K562 (cell line): ENCODE measurements around the gene LAMB4. TPM values are rescaled to one million over a fixed set of nuclear protein-coding genes. Genes with fewer than 3 reads are reported as not detected.
A peak's percentile ranks its signal among the peaks of the same experiment; 100 is the strongest.

Experiments
- ADNP ChIP-seq: fragments of 200-800 bp; sonication (Bioruptor generic); IDR thresholded peaks from 2 replicates; pipeline ENCODE4 v1.6.1; 2016; ENCODE audit warnings: missing genetic modification characterization, missing compliant biosample characterization
- CBX3 ChIP-seq, 2 experiments: IDR thresholded peaks; 1 replicate in 1 of 2; 2 replicates in 1 of 2; pipeline ENCODE4 v1.6.1; 2012; ENCODE audit warnings: inconsistent platforms in 2 of 2, low read length in 2 of 2, borderline replicate concordance in 1 of 2, control low read depth in 1 of 2
- CXXC5 ChIP-seq: fragments of 250-450 bp; sonication (Bioruptor Pico); IDR thresholded peaks from 2 replicates; pipeline ENCODE4 v1.8.0; 2022; ENCODE audit warnings: inconsistent platforms, mild to moderate bottlenecking, moderate library complexity
- ETV5 ChIP-seq: sonication (generic); formaldehyde crosslinking; IDR thresholded peaks from 2 replicates; pipeline ENCODE4 v1.4.0; 2020; ENCODE audit warnings: low read depth, mild to moderate bottlenecking, missing genetic modification reagents
- GABPA ChIP-seq: fragments of 200-800 bp; sonication (Bioruptor generic); conservative IDR thresholded peaks from 2 replicates; pipeline ENCODE4 v1.6.1; 2016; ENCODE audit warnings: low read depth, missing genetic modification characterization, missing compliant biosample characterization
- HNRNPL ChIP-seq: fragments of 200-400 bp; formaldehyde crosslinking; IDR thresholded peaks from 2 replicates; pipeline ENCODE4 v1.6.1; 2017; ENCODE audit warnings: low read depth, mild to moderate bottlenecking, low read length
- ILF3 ChIP-seq: fragments of 450-650 bp; IDR thresholded peaks from 2 replicates; pipeline ENCODE4 v1.6.1; 2018; ENCODE audit warnings: antibody characterized with exemption, mild to moderate bottlenecking, moderate library complexity, borderline replicate concordance
- LCOR ChIP-seq: sonication (generic); formaldehyde crosslinking; IDR thresholded peaks from 2 replicates; pipeline ENCODE4 v1.8.0; 2022; ENCODE audit warnings: mild to moderate bottlenecking, missing genetic modification reagents
- NR2C1 ChIP-seq, 2 experiments: fragments of 450-650 bp; IDR thresholded peaks; 2 replicates each; pipeline ENCODE4 v1.6.1; 2017; ENCODE audit warnings: mild to moderate bottlenecking in 2 of 2, antibody characterized with exemption in 1 of 2, inconsistent platforms in 1 of 2, missing compliant biosample characterization in 1 of 2, missing genetic modification characterization in 1 of 2
- NR3C1 ChIP-seq: sonication (generic); formaldehyde crosslinking; IDR thresholded peaks from 2 replicates; pipeline ENCODE4 v1.8.1; 2022; ENCODE audit warnings: missing genetic modification reagents
- NRF1 ChIP-seq, 2 experiments: fragments of 450-650 bp; IDR thresholded peaks in 1 of 2; conservative IDR thresholded peaks in 1 of 2; 2 replicates each; pipeline ENCODE4 v1.6.1; 2014; ENCODE audit warnings: mild to moderate bottlenecking in 2 of 2
- PHF21A ChIP-seq: fragments of 450-650 bp; IDR thresholded peaks from 2 replicates; pipeline ENCODE4 v1.6.1; 2017; ENCODE audit warnings: low read depth, borderline replicate concordance
- RBM22 ChIP-seq: fragments of 200-400 bp; formaldehyde crosslinking; IDR thresholded peaks from 2 replicates; pipeline ENCODE4 v1.6.1; 2018; ENCODE audit warnings: low read length, low read depth; ENCODE audit not compliant: poor library complexity, severe bottlenecking
- RBM25 ChIP-seq: fragments of 200-400 bp; formaldehyde crosslinking; IDR thresholded peaks from 2 replicates; pipeline ENCODE4 v1.6.1; 2018; ENCODE audit warnings: low read length, low read depth, moderate library complexity; ENCODE audit not compliant: severe bottlenecking
- SOX6 ChIP-seq: fragments of 450-650 bp; IDR thresholded peaks from 2 replicates; pipeline ENCODE4 v1.6.1; 2014; ENCODE audit warnings: mild to moderate bottlenecking
- ZNF174 ChIP-seq: fragments of 250-450 bp; sonication (Bioruptor Pico); IDR thresholded peaks from 2 replicates; pipeline ENCODE4 v1.4.0; 2020; ENCODE audit warnings: mild to moderate bottlenecking
- ZNF586 ChIP-seq: fragments of 450-650 bp; formaldehyde crosslinking; conservative IDR thresholded peaks from 2 replicates; pipeline ENCODE4 v1.4.0; 2020; ENCODE audit warnings: mild to moderate bottlenecking, moderate library complexity
- ZNF668 ChIP-seq: fragments of 250-450 bp; sonication (Bioruptor Pico); IDR thresholded peaks from 2 replicates; pipeline ENCODE4 v1.8.0; 2022; ENCODE audit warnings: mild to moderate bottlenecking, inconsistent platforms
- ZNF699 ChIP-seq: fragments of 250-450 bp; sonication (Bioruptor Pico); IDR thresholded peaks from 2 replicates; pipeline ENCODE4 v1.8.0; 2021; ENCODE audit warnings: mild to moderate bottlenecking, moderate library complexity; ENCODE audit not compliant: insufficient replicate concordance
- polyA plus RNA-seq, 8 experiments: library from polyadenylated mRNA; depleted of rRNA in 4 of 8; stranded (reverse) in 5 of 8; unstranded in 3 of 8; fragments of >200 nt; fragmentation: Nextera tagmentation in 2 of 8; fragmentation: Illumina TruSeq in 1 of 8; extraction: Ambion mirVana in 2 of 8; extraction: Trizol in 1 of 8; gene quantifications; 2 replicates each; pipeline versions ENCODE4 v1.2.1 to v1.2.3, GENCODE V29; 2011 to 2014; ENCODE audit warnings: inconsistent platforms in 1 of 8, missing spikeins in 1 of 8
- total RNA-seq, 7 experiments: library from RNA; depleted of rRNA in 6 of 7; stranded (reverse); fragments of >200 nt in 6 of 7; fragmentation: Illumina TruSeq in 2 of 7; extraction: Trizol in 2 of 7; gene quantifications; 2 replicates each; pipeline versions ENCODE4 v1.2.1 to v1.2.3, GENCODE V29; 2011 to 2021; ENCODE audit warnings: low replicate concordance in 1 of 7
- TF ChIP-seq, protein P1 (sequence below): sonication (generic); formaldehyde crosslinking; IDR thresholded peaks from 2 replicates; pipeline ENCODE4 v1.5.0; 2020; ENCODE audit warnings: missing genetic modification reagents
- TF ChIP-seq, protein P2 (sequence below), 2 experiments: fragments of 450-650 bp in 1 of 2; sonication (generic) in 1 of 2; formaldehyde crosslinking; conservative IDR thresholded peaks; 2 replicates each; pipeline versions ENCODE4 v1.4.0 to v1.8.1; 2020 to 2022; ENCODE audit warnings: mild to moderate bottlenecking in 1 of 2, missing genetic modification reagents in 1 of 2
- TF ChIP-seq, protein P3 (sequence below): fragments of 250-450 bp; sonication (Bioruptor Pico); IDR thresholded peaks from 2 replicates; pipeline ENCODE4 v1.8.0; 2021; ENCODE audit warnings: moderate library complexity, mild to moderate bottlenecking, inconsistent platforms
- TF ChIP-seq, protein P4 (sequence below): fragments of 250-450 bp; sonication (Bioruptor Pico); IDR thresholded peaks from 2 replicates; pipeline ENCODE4 v1.5.0; 2021
- TF ChIP-seq, protein P5 (sequence below): fragments of 250-450 bp; sonication (Bioruptor Pico); IDR thresholded peaks from 2 replicates; pipeline ENCODE4 v1.8.0; 2021; ENCODE audit warnings: moderate library complexity, mild to moderate bottlenecking, inconsistent platforms

Gene LAMB4
- total and polyA plus RNA-seq, 9 of the 15 experiments (the other 6 are each of a cell fraction or from before 2014, with no cell fraction given), result 0.06 to 0.13 (median 0.07) TPM; not detected in 6

DNA sequence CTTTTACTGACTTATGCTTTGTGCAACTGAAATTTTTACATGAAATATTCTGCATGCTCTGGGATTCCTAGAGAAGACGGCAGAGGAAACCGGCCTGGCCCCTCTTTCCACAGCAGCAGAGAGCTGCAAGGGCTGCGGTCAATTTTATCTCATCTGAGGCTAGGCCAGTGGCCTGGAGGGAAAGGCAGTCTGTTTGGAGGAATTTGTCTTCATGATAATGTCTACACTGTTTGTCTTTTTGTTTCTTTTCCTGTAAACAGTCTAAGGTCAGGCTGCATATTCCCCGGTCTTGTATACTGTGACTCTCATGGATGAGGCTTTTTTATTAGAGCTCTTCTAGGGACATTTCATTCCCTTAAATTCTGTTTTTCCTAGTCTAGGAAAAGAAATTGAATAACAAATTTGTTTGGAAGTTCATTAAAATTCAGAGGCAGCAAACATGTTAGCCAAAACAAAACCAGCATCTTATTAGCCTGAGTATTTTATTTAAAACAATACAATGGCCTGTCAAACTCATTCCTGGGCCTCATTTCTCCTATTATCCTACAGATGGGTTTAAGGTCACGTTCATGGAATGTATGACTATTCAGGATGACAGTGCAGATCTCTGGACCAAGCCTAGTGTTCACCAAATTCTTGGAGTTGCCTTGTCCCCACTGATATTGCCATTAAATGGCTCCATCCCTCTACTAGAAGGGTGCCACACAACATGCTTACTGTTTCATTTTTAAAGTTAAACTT is 26.4 kb downstream of the LAMB4 start (continued):
- TF ChIP-seq NR3C1 (CRISPR knock-in tag) (no peak), CBX3 (IDR thresholded peaks at IDR 0.05; ENCODE audit: borderline replicate concordance in 1 of 2, low read length in 2 of 2) (peak in 1 of 2 experiments; percentile 78; a peak in 2 of 3 replicates), ILF3 (no peak), ETV5 (CRISPR knock-in tag) (no peak), HNRNPL (no peak), RBM22 (no peak), GABPA (tag) (no peak), ZNF174 (no peak), SOX6 (peak; percentile 68), NR2C1 (IDR thresholded peaks at IDR 0.05) (0 out of 2 replicates have a peak, but pooled peaks have one; percentile 32), NR2C1 (tag; IDR thresholded peaks at IDR 0.05) (no peak), CXXC5 (CRISPR knock-in tag) (peak; percentile 24; the same call in 1 of the 2 replicates), ZNF668 (no peak), PHF21A (no peak), RBM25 (no peak), ADNP (tag) (0 out of 2 replicates have a peak, but pooled peaks have one; percentile 50), ZNF699 (CRISPR knock-in tag) (no peak), ZNF586 (CRISPR knock-in tag) (no peak), LCOR (CRISPR knock-in tag) (no peak), NRF1 (conservative IDR thresholded peaks at IDR 0.05 in 1 of 2, IDR thresholded peaks at IDR 0.05 in 1 of 2) (no peak; a peak in 1 of 4 replicates)
- TF ChIP-seq, protein P1, sequence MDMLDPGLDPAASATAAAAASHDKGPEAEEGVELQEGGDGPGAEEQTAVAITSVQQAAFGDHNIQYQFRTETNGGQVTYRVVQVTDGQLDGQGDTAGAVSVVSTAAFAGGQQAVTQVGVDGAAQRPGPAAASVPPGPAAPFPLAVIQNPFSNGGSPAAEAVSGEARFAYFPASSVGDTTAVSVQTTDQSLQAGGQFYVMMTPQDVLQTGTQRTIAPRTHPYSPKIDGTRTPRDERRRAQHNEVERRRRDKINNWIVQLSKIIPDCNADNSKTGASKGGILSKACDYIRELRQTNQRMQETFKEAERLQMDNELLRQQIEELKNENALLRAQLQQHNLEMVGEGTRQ (CRISPR knock-in tag), result no peak
- TF ChIP-seq, protein P2, sequence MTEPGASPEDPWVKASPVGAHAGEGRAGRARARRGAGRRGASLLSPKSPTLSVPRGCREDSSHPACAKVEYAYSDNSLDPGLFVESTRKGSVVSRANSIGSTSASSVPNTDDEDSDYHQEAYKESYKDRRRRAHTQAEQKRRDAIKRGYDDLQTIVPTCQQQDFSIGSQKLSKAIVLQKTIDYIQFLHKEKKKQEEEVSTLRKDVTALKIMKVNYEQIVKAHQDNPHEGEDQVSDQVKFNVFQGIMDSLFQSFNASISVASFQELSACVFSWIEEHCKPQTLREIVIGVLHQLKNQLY (CRISPR knock-in tag; conservative IDR thresholded peaks at IDR 0.05), result no peak
- TF ChIP-seq, protein P3, sequence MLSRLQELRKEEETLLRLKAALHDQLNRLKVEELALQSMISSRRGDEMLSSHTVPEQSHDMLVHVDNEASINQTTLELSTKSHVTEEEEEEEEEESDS (CRISPR knock-in tag), result no peak
- TF ChIP-seq, protein P4, sequence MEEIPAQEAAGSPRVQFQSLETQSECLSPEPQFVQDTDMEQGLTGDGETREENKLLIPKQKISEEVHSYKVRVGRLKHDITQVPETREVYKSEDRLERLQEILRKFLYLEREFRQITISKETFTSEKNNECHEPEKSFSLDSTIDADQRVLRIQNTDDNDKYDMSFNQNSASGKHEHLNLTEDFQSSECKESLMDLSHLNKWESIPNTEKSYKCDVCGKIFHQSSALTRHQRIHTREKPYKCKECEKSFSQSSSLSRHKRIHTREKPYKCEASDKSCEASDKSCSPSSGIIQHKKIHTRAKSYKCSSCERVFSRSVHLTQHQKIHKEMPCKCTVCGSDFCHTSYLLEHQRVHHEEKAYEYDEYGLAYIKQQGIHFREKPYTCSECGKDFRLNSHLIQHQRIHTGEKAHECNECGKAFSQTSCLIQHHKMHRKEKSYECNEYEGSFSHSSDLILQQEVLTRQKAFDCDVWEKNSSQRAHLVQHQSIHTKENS (CRISPR knock-in tag), result no peak
- TF ChIP-seq, protein P5, sequence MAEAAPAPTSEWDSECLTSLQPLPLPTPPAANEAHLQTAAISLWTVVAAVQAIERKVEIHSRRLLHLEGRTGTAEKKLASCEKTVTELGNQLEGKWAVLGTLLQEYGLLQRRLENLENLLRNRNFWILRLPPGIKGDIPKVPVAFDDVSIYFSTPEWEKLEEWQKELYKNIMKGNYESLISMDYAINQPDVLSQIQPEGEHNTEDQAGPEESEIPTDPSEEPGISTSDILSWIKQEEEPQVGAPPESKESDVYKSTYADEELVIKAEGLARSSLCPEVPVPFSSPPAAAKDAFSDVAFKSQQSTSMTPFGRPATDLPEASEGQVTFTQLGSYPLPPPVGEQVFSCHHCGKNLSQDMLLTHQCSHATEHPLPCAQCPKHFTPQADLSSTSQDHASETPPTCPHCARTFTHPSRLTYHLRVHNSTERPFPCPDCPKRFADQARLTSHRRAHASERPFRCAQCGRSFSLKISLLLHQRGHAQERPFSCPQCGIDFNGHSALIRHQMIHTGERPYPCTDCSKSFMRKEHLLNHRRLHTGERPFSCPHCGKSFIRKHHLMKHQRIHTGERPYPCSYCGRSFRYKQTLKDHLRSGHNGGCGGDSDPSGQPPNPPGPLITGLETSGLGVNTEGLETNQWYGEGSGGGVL, result no peak
